Natural killer cell (primary cell): Measurements from ENCODE around the gene RBPJL. TPM values are rescaled to one million over a fixed set of nuclear protein-coding genes. Genes with fewer than 3 reads are reported as not detected.

ENCODE experiments used
- ATAC-seq, 3 donors: fragments of 150-1000 bp in 2 of 3; fragments of 200-7000 bp in 1 of 3; cut with Tn5 transposase; 1 replicate in 1 of 3; 2 replicates in 2 of 3; pipeline ENCODE4 v1.10.0; 2021; ENCODE audit warnings: mild to moderate bottlenecking in 2 of 3, moderate library complexity in 2 of 3
- DNase-seq, 2 donors: peaks; one replicate each; pipeline versions ENCODE4 v3.0.0 to v3.0.0-alpha.2; 2013 to 2021; ENCODE audit warnings: mixed read lengths in 1 of 2
- H3K27ac ChIP-seq: one replicate; pipeline ENCODE4 v1.5.1; 2013; ENCODE audit warnings: mild to moderate bottlenecking, low read length
- H3K27me3 ChIP-seq: one replicate; pipeline ENCODE4 v1.6.1; 2013; ENCODE audit warnings: low read length; ENCODE audit not compliant: control insufficient read depth, insufficient read depth
- H3K36me3 ChIP-seq: one replicate; pipeline ENCODE4 v1.6.1; 2013; ENCODE audit warnings: low read length; ENCODE audit not compliant: control insufficient read depth, insufficient read depth
- H3K4me1 ChIP-seq: one replicate; pipeline ENCODE4 v1.6.1; 2013; ENCODE audit warnings: low read length; ENCODE audit not compliant: control insufficient read depth, insufficient read depth
- H3K4me3 ChIP-seq: one replicate; pipeline ENCODE4 v1.5.1; 2013; ENCODE audit warnings: low read length
- H3K9me3 ChIP-seq: one replicate; pipeline ENCODE4 v1.6.1; 2013; ENCODE audit warnings: low read length; ENCODE audit not compliant: control insufficient read depth, insufficient read depth
- H3K27ac Mint-ChIP-seq, 2 donors: one replicate each; pipeline ENCODE4 v1.8.0; 2022; ENCODE audit warnings: mild to moderate bottlenecking in 2 of 2, mixed read lengths in 2 of 2, moderate library complexity in 1 of 2
- H3K27me3 Mint-ChIP-seq, 2 donors: one replicate each; pipeline ENCODE4 v1.8.0; 2022; ENCODE audit warnings: low read depth in 2 of 2, mixed read lengths in 2 of 2
- H3K36me3 Mint-ChIP-seq: one replicate; pipeline ENCODE4 v1.8.0; 2022; ENCODE audit warnings: mixed read lengths
- H3K4me1 Mint-ChIP-seq, 2 donors: one replicate each; pipeline ENCODE4 v1.8.0; 2022; ENCODE audit warnings: mixed read lengths in 2 of 2
- H3K4me3 Mint-ChIP-seq: one replicate; pipeline ENCODE4 v1.8.0; 2022; ENCODE audit warnings: mild to moderate bottlenecking, moderate library complexity, mixed read lengths
- H3K9me3 Mint-ChIP-seq, 2 donors: one replicate each; pipeline ENCODE4 v1.8.0; 2022; ENCODE audit warnings: mixed read lengths in 2 of 2
- CTCF ChIP-seq: fragments of 200-600 bp; IDR thresholded peaks from one replicate; pipeline ENCODE4 v1.8.0; 2022; ENCODE audit warnings: antibody characterized with exemption
- WGBS: methylation state at CpG from one replicate; pipeline ENCODE4 v1.1.7; 2013; ENCODE audit warnings: missing lambda C conversion rate; ENCODE audit not compliant: insufficient coverage; 5-methylcytosine and 5-hydroxymethylcytosine counted together
- intact Hi-C: fragments of 100-400 bp; cut with micrococcal nuclease; formaldehyde crosslinking; loops from one replicate; pipeline ENCODE4 v1.14.2; 2022
- total RNA-seq, 4 donors: library from RNA; stranded (reverse); fragments of 120-200 nt in 1 of 4; gene quantifications; one replicate each; pipeline versions ENCODE4 v1.2.3 to v1.2.4, GENCODE V29; 2013 to 2022

Gene RBPJL
- total RNA-seq, 3 donors from 2014 or later (not counting 1 experiment from before 2014, with no cell fraction given) = not detected

- 90% methylated on average over 6 of the region's 6 CpGs for WGBS
- peaks cover 16% of the 10 kb centered on the region for H3K4me1 ChIP-seq
- H3K4me3 ChIP-seq = no peak overlapping the region
- DNase-seq = no peak
- Mint-ChIP-seq H3K27me3 (no peaks in the 10 kb centered on the region), H3K9me3 (no peaks in the 10 kb centered on the region), H3K4me3 (no peak overlapping the region), H3K27ac (no peak overlapping the region), H3K36me3 (no peaks in the 10 kb centered on the region), H3K4me1 (peaks cover 0 to 6% of the 10 kb centered on the region in 2 donors)
- intact Hi-C loops = no loop called here
- peaks cover 4% of the 10 kb centered on the region for H3K9me3 ChIP-seq
- no peaks in the 10 kb centered on the region for H3K36me3 ChIP-seq
- no peak overlapping the region for H3K27ac ChIP-seq
- TF ChIP-seq CTCF = no peak
- no peak for ATAC-seq
- H3K27me3 ChIP-seq = no peaks in the 10 kb centered on the region
These were observed 18.7 kb downstream of the RBPJL start for GRCh38 chr20:45325371-45325770.

GRCh38 chr20:45328451-45328850 is 21.8 kb downstream of the RBPJL start:
- H3K27ac Mint-ChIP-seq = no peak overlapping the region
- no peaks in the 10 kb centered on the region for H3K36me3 ChIP-seq
- no peak overlapping the region for H3K4me3 ChIP-seq
- H3K4me1 Mint-ChIP-seq = no peaks in the 10 kb centered on the region
- intact Hi-C loops = no loop called here
- no peak overlapping the region for H3K27ac ChIP-seq
- no peaks in the 10 kb centered on the region for H3K27me3 Mint-ChIP-seq
- H3K9me3 Mint-ChIP-seq = no peaks in the 10 kb centered on the region
- no peak for TF ChIP-seq CTCF
- no peaks in the 10 kb centered on the region for H3K9me3 ChIP-seq
- DNase-seq (no peak), ATAC-seq (no peak)
- no peaks in the 10 kb centered on the region for H3K27me3 ChIP-seq
- no peaks in the 10 kb centered on the region for H3K36me3 Mint-ChIP-seq
- H3K4me3 Mint-ChIP-seq = no peak overlapping the region
- 99% methylated on average over 4 of the region's 4 CpGs for WGBS
- H3K4me1 ChIP-seq = no peaks in the 10 kb centered on the region

GRCh38 chr20:45329497-45330319 is 23.1 kb downstream of the RBPJL start:
- ATAC-seq (no peak), DNase-seq (no peak)
- Mint-ChIP-seq H3K27me3 (no peaks in the 10 kb centered on the region), H3K4me1 (no peaks in the 10 kb centered on the region), H3K27ac (no peak overlapping the region), H3K36me3 (no peaks in the 10 kb centered on the region), H3K4me3 (no peak overlapping the region), H3K9me3 (no peaks in the 10 kb centered on the region)
- H3K9me3 ChIP-seq = no peaks in the 10 kb centered on the region
- WGBS = 93% methylated on average over 4 of the region's 7 CpGs
- no peak for TF ChIP-seq CTCF
- H3K27me3 ChIP-seq = no peaks in the 10 kb centered on the region
- no peak overlapping the region for H3K4me3 ChIP-seq
- intact Hi-C loops = no loop called here
- no peak overlapping the region for H3K27ac ChIP-seq
- H3K4me1 ChIP-seq = no peaks in the 10 kb centered on the region
- no peaks in the 10 kb centered on the region for H3K36me3 ChIP-seq

GRCh38 chr20:45330476-45330875 is 23.8 kb downstream of the RBPJL start:
- Histone ChIP-seq H3K27me3 (no peaks in the 10 kb centered on the region), H3K36me3 (no peaks in the 10 kb centered on the region), H3K4me1 (no peaks in the 10 kb centered on the region), H3K4me3 (no peak overlapping the region), H3K27ac (no peak overlapping the region), H3K9me3 (no peaks in the 10 kb centered on the region)
- H3K4me3 Mint-ChIP-seq = no peak overlapping the region
- intact Hi-C loops = no loop called here
- no peak for ATAC-seq
- WGBS = 98% methylated on average over 3 of the region's 3 CpGs
- H3K9me3 Mint-ChIP-seq = no peaks in the 10 kb centered on the region
- no peaks in the 10 kb centered on the region for H3K4me1 Mint-ChIP-seq
- no peaks in the 10 kb centered on the region for H3K27me3 Mint-ChIP-seq
- H3K36me3 Mint-ChIP-seq = no peaks in the 10 kb centered on the region
- TF ChIP-seq CTCF = no peak
- H3K27ac Mint-ChIP-seq = no peak overlapping the region
- no peak for DNase-seq
